H1 (cell line): ENCODE data around the gene CEBPE. TPM values are rescaled to one million over a fixed set of nuclear protein-coding genes. Genes with fewer than 3 reads are reported as not detected.

Experiments
- ASH2L ChIP-seq: fragments of 200-600, 300-600 bp; sonication (generic); IDR thresholded peaks from one replicate; pipeline ENCODE4 v1.7.1; 2017; ENCODE audit warnings: low read length
- BACH1 ChIP-seq: IDR thresholded peaks from 2 replicates; pipeline ENCODE4 v1.6.1; 2012; ENCODE audit warnings: low read length, improper control_type of control experiment
- BCL11A ChIP-seq, 2 experiments: IDR thresholded peaks; one replicate each; pipeline ENCODE4 v1.6.1; 2011; ENCODE audit warnings: low read depth in 2 of 2, low read length in 2 of 2, mild to moderate bottlenecking in 2 of 2
- CHD1 ChIP-seq: IDR thresholded peaks from 2 replicates; pipeline ENCODE4 v1.6.1; 2012; ENCODE audit warnings: low read depth, low read length, improper control_type of control experiment
- CTBP2 ChIP-seq: IDR thresholded peaks from 2 replicates; pipeline ENCODE4 v1.7.0; 2011; ENCODE audit warnings: borderline replicate concordance, mild to moderate bottlenecking, moderate library complexity, mixed read lengths, low read length; ENCODE audit not compliant: insufficient read depth, insufficient read length
- FOSL1 ChIP-seq: IDR thresholded peaks from 2 replicates; pipeline ENCODE4 v1.6.1; 2011; ENCODE audit warnings: mild to moderate bottlenecking, low read depth, low read length, moderate library complexity; ENCODE audit not compliant: insufficient read depth
- NRF1 ChIP-seq: IDR thresholded peaks from 2 replicates; pipeline ENCODE4 v1.6.1; 2011; ENCODE audit warnings: mild to moderate bottlenecking, low read depth, low read length, improper control_type of control experiment
- POLR2AphosphoS5 ChIP-seq: IDR thresholded peaks from 2 replicates; pipeline ENCODE4 v1.6.1; 2011; ENCODE audit warnings: low read depth, low read length
- RNF2 ChIP-seq: fragments of 200-900, 300-1000 bp; sonication (generic); IDR thresholded peaks from 2 replicates; pipeline ENCODE4 v1.7.1; 2016; ENCODE audit warnings: borderline replicate concordance, low read depth, mild to moderate bottlenecking, antibody characterized with exemption, low read length; ENCODE audit not compliant: poor library complexity, severe bottlenecking; ENCODE audit errors: missing control alignments
- SIN3A ChIP-seq, 2 experiments: IDR thresholded peaks in 1 of 2; conservative IDR thresholded peaks in 1 of 2; 2 replicates each; pipeline ENCODE4 v1.6.1; 2011 to 2012; ENCODE audit warnings: low read length in 2 of 2, improper control_type of control experiment in 1 of 2, low read depth in 1 of 2, mild to moderate bottlenecking in 1 of 2
- SIRT6 ChIP-seq: IDR thresholded peaks from one replicate; pipeline ENCODE4 v1.7.1; 2012; ENCODE audit warnings: low read length, inconsistent platforms
- TAF1 ChIP-seq: IDR thresholded peaks from 2 replicates; pipeline ENCODE4 v1.6.1; 2011; ENCODE audit warnings: mild to moderate bottlenecking, low read depth, low read length
- polyA plus RNA-seq, 7 experiments: library from polyadenylated mRNA; depleted of rRNA in 3 of 7; stranded (reverse) in 5 of 7; unstranded in 2 of 7; fragments of >200 nt in 5 of 7; fragments of 200-250 nt in 2 of 7; gene quantifications; 1 replicate in 5 of 7; 2 replicates in 1 of 7; 4 replicates in 1 of 7; pipeline versions ENCODE4 v1.2.1 to v1.2.3, GENCODE V29; 2011 to 2013; ENCODE audit warnings: missing spikeins in 2 of 7, mixed read lengths in 2 of 7
- small RNA-seq: library from polyadenylated mRNA; stranded (forward); fragments of <200 nt; extraction: miRNeasy Mini kit (QIAGEN cat#:217004); gene quantifications from one replicate; pipeline ENCODE3, GENCODE V24; 2013; ENCODE audit not compliant: insufficient read depth
- total RNA-seq: library from RNA; stranded (reverse); fragmentation: NEBNext Ultra II Directional; extraction: Animal tissue kit (Norgen Biotek cat#: 25700); gene quantifications from 2 replicates; pipeline ENCODE4 v1.2.1, GENCODE V29; 2021

Gene CEBPE
- total and polyA plus RNA-seq, 2 of the 8 experiments (the other 6 are each of a cell fraction or from before 2014, with no cell fraction given): 0.05 TPM; not detected in 1

- TF ChIP-seq CTBP2 (no peak), SIN3A (conservative IDR thresholded peaks at IDR 0.05 in 1 of 2, IDR thresholded peaks at IDR 0.05 in 1 of 2; ENCODE audit: low read depth in 1 of 2, low read length in 2 of 2) (no peak), TAF1 (no peak), NRF1 (no peak), ASH2L (no peak), CHD1 (no peak), BACH1 (no peak), SIRT6 (no peak), RNF2 (no peak), POLR2AphosphoS5 (no peak), BCL11A (IDR thresholded peaks at IDR 0.05; ENCODE audit: low read depth in 2 of 2, low read length in 2 of 2) (no peak), FOSL1 (no peak)
These were observed 50.9 kb downstream of the CEBPE start (continued) for GRCh38 chr14:23067847-23068788.

Small RNAs within 50 kb of the gene (small RNA-seq; reads per million reads assigned to genes)
- gene RNU6-1138P: not detected

Other genes starting within 250 kb of the CEBPE start
- gene LRP10, start 247.5 kb downstream of the CEBPE start, total RNA-seq: 15.6 and 15.7 TPM in 2 replicates
- gene LRP10, start 247.5 kb downstream of the CEBPE start, polyA plus RNA-seq (2011; rRNA removed): 12.4 and 22.8 TPM in 2 replicates
- gene REM2, start 236.0 kb downstream of the CEBPE start, total RNA-seq: 1.1 and 1.3 TPM in 2 replicates
- gene REM2, start 236.0 kb downstream of the CEBPE start, polyA plus RNA-seq (2011; rRNA removed): 0.78 and 1.00 TPM in 2 replicates
- 43.1 and 43.3 TPM in 2 replicates for gene RBM23, start 200.1 kb downstream of the CEBPE start, total RNA-seq
- gene RBM23, start 200.1 kb downstream of the CEBPE start, polyA plus RNA-seq (2011; rRNA removed): 41.2 and 68.9 TPM in 2 replicates
- gene PRMT5, start 189.9 kb downstream of the CEBPE start, total RNA-seq: 159 and 171 TPM in 2 replicates
- 329 and 402 TPM in 2 replicates for gene PRMT5, start 189.9 kb downstream of the CEBPE start, polyA plus RNA-seq (2011; rRNA removed)
- gene HAUS4, start 162.2 kb downstream of the CEBPE start, total RNA-seq: 46.1 and 47.7 TPM in 2 replicates
- 35.6 and 46.0 TPM in 2 replicates for gene HAUS4, start 162.2 kb downstream of the CEBPE start, polyA plus RNA-seq (2011; rRNA removed)
- 46.0 TPM in 2 replicates for gene AJUBA, start 136.7 kb downstream of the CEBPE start, total RNA-seq
- gene AJUBA, start 136.7 kb downstream of the CEBPE start, polyA plus RNA-seq (2011; rRNA removed): 33.1 and 38.8 TPM in 2 replicates
- 7.4 and 7.8 TPM in 2 replicates for gene C14orf93, start 109.1 kb downstream of the CEBPE start, total RNA-seq
- gene C14orf93, start 109.1 kb downstream of the CEBPE start, polyA plus RNA-seq (2011; rRNA removed): 8.2 and 9.7 TPM in 2 replicates
- gene PSMB5, start 84.4 kb downstream of the CEBPE start, total RNA-seq: 246 and 254 TPM in 2 replicates
- 402 and 510 TPM in 2 replicates for gene PSMB5, start 84.4 kb downstream of the CEBPE start, polyA plus RNA-seq (2011; rRNA removed)
- not detected in 2 replicates for gene PSMB11, start 77.0 kb downstream of the CEBPE start, total RNA-seq
- gene PSMB11, start 77.0 kb downstream of the CEBPE start, polyA plus RNA-seq (2011; rRNA removed): not detected in 2 replicates
- gene CDH24, start 61.7 kb downstream of the CEBPE start, total RNA-seq: 18.1 TPM in 2 replicates
- 27.6 and 41.8 TPM in 2 replicates for gene CDH24, start 61.7 kb downstream of the CEBPE start, polyA plus RNA-seq (2011; rRNA removed)
- gene ACIN1, start 24.1 kb downstream of the CEBPE start, total RNA-seq: 233 and 237 TPM in 2 replicates
- gene ACIN1, start 24.1 kb downstream of the CEBPE start, polyA plus RNA-seq (2011; rRNA removed): 132 and 153 TPM in 2 replicates
- 78.1 and 91.2 TPM in 2 replicates for gene C14orf119, start 23.8 kb downstream of the CEBPE start, total RNA-seq
- gene C14orf119, start 23.8 kb downstream of the CEBPE start, polyA plus RNA-seq (2011; rRNA removed): 49.8 and 94.0 TPM in 2 replicates
- gene CIROP, start 14.3 kb downstream of the CEBPE start, total RNA-seq: not detected in 2 replicates
- gene CIROP, start 14.3 kb downstream of the CEBPE start, polyA plus RNA-seq (2011; rRNA removed): 0.03 and 0.06 TPM in 2 replicates
- gene SLC7A8, start 64.4 kb upstream of the CEBPE start, total RNA-seq: 204 and 209 TPM in 2 replicates
- gene SLC7A8, start 64.4 kb upstream of the CEBPE start, polyA plus RNA-seq (2011; rRNA removed): 181 and 182 TPM in 2 replicates
- gene RNF212B, start 118.7 kb upstream of the CEBPE start, total RNA-seq: 1.2 TPM in 1 of 2 replicates, not detected in the other
- gene RNF212B, start 118.7 kb upstream of the CEBPE start, polyA plus RNA-seq (2011; rRNA removed): 0.36 and 0.95 TPM in 2 replicates
- 9.1 and 9.7 TPM in 2 replicates for gene HOMEZ, start 166.9 kb upstream of the CEBPE start, total RNA-seq
- gene HOMEZ, start 166.9 kb upstream of the CEBPE start, polyA plus RNA-seq (2011; rRNA removed): 12.3 and 15.9 TPM in 2 replicates
- 3.7 and 4.4 TPM in 2 replicates for gene PPP1R3E, start 183.6 kb upstream of the CEBPE start, total RNA-seq
- gene PPP1R3E, start 183.6 kb upstream of the CEBPE start, polyA plus RNA-seq (2011; rRNA removed): 3.5 and 4.7 TPM in 2 replicates
- 13.3 and 13.8 TPM in 2 replicates for gene BCL2L2, start 187.6 kb upstream of the CEBPE start, total RNA-seq
- 9.3 and 10.5 TPM in 2 replicates for gene BCL2L2, start 187.6 kb upstream of the CEBPE start, polyA plus RNA-seq (2011; rRNA removed)
- 300 and 312 TPM in 2 replicates for gene PABPN1, start 202.2 kb upstream of the CEBPE start, total RNA-seq
- gene PABPN1, start 202.2 kb upstream of the CEBPE start, polyA plus RNA-seq (2011; rRNA removed): 229 and 331 TPM in 2 replicates
- gene SLC22A17, start 233.6 kb upstream of the CEBPE start, total RNA-seq: 39.4 and 43.0 TPM in 2 replicates
- gene SLC22A17, start 233.6 kb upstream of the CEBPE start, polyA plus RNA-seq (2011; rRNA removed): 49.0 and 77.7 TPM in 2 replicates
- gene EFS, start 245.9 kb upstream of the CEBPE start, total RNA-seq: 27.8 and 29.0 TPM in 2 replicates
- 28.6 and 39.0 TPM in 2 replicates for gene EFS, start 245.9 kb upstream of the CEBPE start, polyA plus RNA-seq (2011; rRNA removed)